GM12892 (cell line): Measurements from ENCODE around the gene CELA2A.
"Not testable (repeated sequence)": the region's sequence is repeated elsewhere in the genome, so short reads cannot be mapped to it uniquely, and the experiment has no call there.

Source experiments
- DNase-seq: peaks from one replicate; pipeline ENCODE4 v3.0.0; 2011; ENCODE audit not compliant: insufficient read length
- FAIRE-seq: peaks from 2 replicates; lab custom pipeline; 2011; peaks lifted over from hg19 to GRCh38; lab: Jason Lieb, UNC
- POLR2A ChIP-seq: IDR thresholded peaks from 2 replicates; pipeline ENCODE4 v1.6.1; 2011; ENCODE audit warnings: low read depth, low read length, control low read depth
- POLR2AphosphoS5 ChIP-seq: IDR thresholded peaks from 2 replicates; pipeline ENCODE4 v1.6.1; 2011; ENCODE audit warnings: low read depth, low read length, control low read depth
- TAF1 ChIP-seq: IDR thresholded peaks from 2 replicates; pipeline ENCODE4 v1.6.1; 2011; ENCODE audit warnings: low read depth, mild to moderate bottlenecking, control low read depth, low read length, borderline replicate concordance

CELA2A gene

GRCh38 chr1:15451014-15451722 is 5.4 kb upstream of the CELA2A start:
- no peak for DNase-seq
- no peak for FAIRE-seq
- no peak for TF ChIP-seq TAF1
- TF ChIP-seq POLR2A, result no peak
- no peak for TF ChIP-seq POLR2AphosphoS5

- no peak for TF ChIP-seq POLR2AphosphoS5
- no peak for TF ChIP-seq TAF1
- no peak for TF ChIP-seq POLR2A
- FAIRE-seq, result no peak
- no peak for DNase-seq
These were observed 4.3 kb upstream of the CELA2A start for GRCh38 chr1:15452216-15452615.

- FAIRE-seq, result no peak
- TF ChIP-seq TAF1, result no peak
- no peak for TF ChIP-seq POLR2A
- no peak for TF ChIP-seq POLR2AphosphoS5
- no peak for DNase-seq
These were observed 3.5 kb upstream of the CELA2A start for GRCh38 chr1:15452866-15453571.

GRCh38 chr1:15453734-15454133 is 2.8 kb upstream of the CELA2A start:
- DNase-seq (no peak), FAIRE-seq (no peak)
- TF ChIP-seq POLR2AphosphoS5 (no peak), TAF1 (no peak)

GRCh38 chr1:15454256-15454655 is 2.3 kb upstream of the CELA2A start:
- TF ChIP-seq POLR2A, result no peak
- no peak for TF ChIP-seq POLR2AphosphoS5
- TF ChIP-seq TAF1, result no peak
- FAIRE-seq (no peak), DNase-seq (no peak)

- no peak for TF ChIP-seq TAF1
- TF ChIP-seq POLR2AphosphoS5, result no peak
- TF ChIP-seq POLR2A, result no peak
- FAIRE-seq (no peak), DNase-seq (no peak)
These were observed 1.0 kb upstream of the CELA2A start for GRCh38 chr1:15455522-15455921.

GRCh38 chr1:15457585-15457984 is 1.1 kb downstream of the CELA2A start:
- FAIRE-seq (no peak), DNase-seq (no peak)

GRCh38 chr1:15458388-15458787 is 1.9 kb downstream of the CELA2A start:
- DNase-seq, FAIRE-seq: not testable (repeated sequence)

More at GRCh38 chr1:15457585-15457984, 1.1 kb downstream of the CELA2A start:
- TF ChIP-seq POLR2AphosphoS5 (no peak), POLR2A (no peak), TAF1 (no peak)

GRCh38 chr1:15459771-15460707 is 3.5 kb downstream of the CELA2A start:
- FAIRE-seq (no peak), DNase-seq (no peak)
- TF ChIP-seq POLR2A, result no peak
- no peak for TF ChIP-seq POLR2AphosphoS5
- no peak for TF ChIP-seq TAF1

- TF ChIP-seq POLR2AphosphoS5 (no peak), POLR2A (no peak), TAF1 (no peak)
- FAIRE-seq, result no peak
- DNase-seq, result no peak
These were observed 4.2 kb downstream of the CELA2A start for GRCh38 chr1:15460708-15461095.

GRCh38 chr1:15463064-15463800 is 6.7 kb downstream of the CELA2A start:
- not testable (repeated sequence) for DNase-seq

GRCh38 chr1:15463926-15464322 is 7.4 kb downstream of the CELA2A start:
- not testable (repeated sequence) for FAIRE-seq, DNase-seq

More at GRCh38 chr1:15463064-15463800, 6.7 kb downstream of the CELA2A start:
- not testable (repeated sequence) for FAIRE-seq
